Tibial artery (tissue), 4 donors: Measurements from ENCODE around the gene MS4A10.

Source experiments
- DNase-seq, 2 donors: peaks; one replicate each; pipeline ENCODE4 v3.0.0-alpha.2; 2019
- H3K27ac ChIP-seq, 2 donors: fragments of 200-600 bp; sonication (generic) in 1 of 2; 1 replicate in 1 of 2; 2 replicates in 1 of 2; pipeline ENCODE4 v1.5.1; 2018 to 2019; ENCODE audit warnings: mild to moderate bottlenecking in 1 of 2
- H3K27me3 ChIP-seq, 2 donors: fragments of 200-600 bp; sonication (generic) in 1 of 2; one replicate each; pipeline versions ENCODE4 v1.5.1 to v1.6.0; 2016 to 2019
- H3K36me3 ChIP-seq, 3 donors: fragments of 200-600 bp; sonication (generic) in 2 of 3; one replicate each; pipeline ENCODE4 v1.5.1; 2016 to 2019; ENCODE audit warnings: mild to moderate bottlenecking in 2 of 3
- H3K4me1 ChIP-seq, 4 donors: fragments of 200-600 bp; sonication (generic) in 2 of 4; 1 replicate in 3 of 4; 2 replicates in 1 of 4; pipeline ENCODE4 v1.5.1; 2016 to 2019
- H3K4me3 ChIP-seq, 2 donors: fragments of 200-600 bp; sonication (generic) in 1 of 2; 1 replicate in 1 of 2; 2 replicates in 1 of 2; pipeline ENCODE4 v1.5.1; 2018 to 2019; ENCODE audit warnings: mild to moderate bottlenecking in 2 of 2
- H3K9me3 ChIP-seq, 3 donors: fragments of 200-600 bp; sonication (generic) in 1 of 3; one replicate each; pipeline ENCODE4 v1.5.1; 2016 to 2019
- CTCF ChIP-seq, 2 experiments: fragments of 200-600 bp in 1 of 2; fragments of 450-650 bp in 1 of 2; IDR thresholded peaks; one replicate each; pipeline ENCODE4 v1.5.1; 2017 to 2019; ENCODE audit warnings: antibody characterized with exemption in 2 of 2, mild to moderate bottlenecking in 1 of 2, moderate library complexity in 1 of 2
- intact Hi-C: fragments of 100-400 bp; cut with DNase I; formaldehyde crosslinking; loops from one replicate; pipeline ENCODE4 v1.15.0; 2023; ENCODE audit warnings: low total_unique reads

The MS4A10 gene

GRCh38 chr11:60786811-60787567 is 1.9 kb downstream of the MS4A10 start:
- no peaks in the 10 kb centered on the region for H3K27me3 ChIP-seq
- no peaks in the 10 kb centered on the region for H3K36me3 ChIP-seq
- H3K4me3 ChIP-seq: no peak overlapping the region
- intact Hi-C loops: no loop called here
- TF ChIP-seq CTCF (IDR thresholded peaks at IDR 0.05): no peak
- H3K4me1 ChIP-seq: peaks cover 0 to 9% (median 3%) of the 10 kb centered on the region in 4 donors
- DNase-seq: peak in 1 of 2 donors; percentile 36
- no peaks in the 10 kb centered on the region for H3K9me3 ChIP-seq
- H3K27ac ChIP-seq: no peak overlapping the region

GRCh38 chr11:60788401-60789125 is 3.4 kb downstream of the MS4A10 start:
- no peak for DNase-seq
- H3K27me3 ChIP-seq: no peaks in the 10 kb centered on the region
- peaks cover 0 to 9% (median 3%) of the 10 kb centered on the region in 4 donors for H3K4me1 ChIP-seq
- TF ChIP-seq CTCF (IDR thresholded peaks at IDR 0.05): no peak
- H3K36me3 ChIP-seq: no peaks in the 10 kb centered on the region
- H3K9me3 ChIP-seq: no peaks in the 10 kb centered on the region
- H3K4me3 ChIP-seq: no peak overlapping the region
- no peak overlapping the region for H3K27ac ChIP-seq
- intact Hi-C loops: no loop called here

DNA sequence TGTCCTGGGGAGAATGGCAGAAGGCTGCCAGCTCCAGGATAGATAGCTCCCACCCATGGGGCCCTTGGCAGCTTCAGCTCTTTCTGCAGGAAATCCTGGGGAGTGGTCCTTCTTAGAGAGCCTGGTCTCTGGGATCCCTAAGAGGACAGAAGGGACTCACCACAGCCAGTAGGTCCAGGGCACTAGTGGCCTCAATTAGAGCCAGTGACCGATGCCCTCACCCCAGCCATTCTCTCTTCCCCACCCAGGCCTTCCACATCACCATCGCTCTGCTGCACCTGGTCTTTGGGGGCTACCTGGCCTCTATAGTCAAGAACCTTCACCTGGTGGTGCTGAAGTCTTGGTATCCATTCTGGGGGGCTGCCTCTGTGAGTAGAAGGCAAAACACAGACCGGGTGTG is 5.6 kb downstream of the MS4A10 start:
- H3K27ac ChIP-seq: no peak overlapping the region
- no peak overlapping the region for H3K4me3 ChIP-seq
- no peak for DNase-seq
- H3K36me3 ChIP-seq: no peaks in the 10 kb centered on the region
- no peaks in the 10 kb centered on the region for H3K27me3 ChIP-seq
- intact Hi-C loops: no loop called here
- no peak for TF ChIP-seq CTCF (IDR thresholded peaks at IDR 0.05)
- no peaks in the 10 kb centered on the region for H3K9me3 ChIP-seq
- H3K4me1 ChIP-seq: peaks cover 0 to 9% (median 3%) of the 10 kb centered on the region in 4 donors

DNA sequence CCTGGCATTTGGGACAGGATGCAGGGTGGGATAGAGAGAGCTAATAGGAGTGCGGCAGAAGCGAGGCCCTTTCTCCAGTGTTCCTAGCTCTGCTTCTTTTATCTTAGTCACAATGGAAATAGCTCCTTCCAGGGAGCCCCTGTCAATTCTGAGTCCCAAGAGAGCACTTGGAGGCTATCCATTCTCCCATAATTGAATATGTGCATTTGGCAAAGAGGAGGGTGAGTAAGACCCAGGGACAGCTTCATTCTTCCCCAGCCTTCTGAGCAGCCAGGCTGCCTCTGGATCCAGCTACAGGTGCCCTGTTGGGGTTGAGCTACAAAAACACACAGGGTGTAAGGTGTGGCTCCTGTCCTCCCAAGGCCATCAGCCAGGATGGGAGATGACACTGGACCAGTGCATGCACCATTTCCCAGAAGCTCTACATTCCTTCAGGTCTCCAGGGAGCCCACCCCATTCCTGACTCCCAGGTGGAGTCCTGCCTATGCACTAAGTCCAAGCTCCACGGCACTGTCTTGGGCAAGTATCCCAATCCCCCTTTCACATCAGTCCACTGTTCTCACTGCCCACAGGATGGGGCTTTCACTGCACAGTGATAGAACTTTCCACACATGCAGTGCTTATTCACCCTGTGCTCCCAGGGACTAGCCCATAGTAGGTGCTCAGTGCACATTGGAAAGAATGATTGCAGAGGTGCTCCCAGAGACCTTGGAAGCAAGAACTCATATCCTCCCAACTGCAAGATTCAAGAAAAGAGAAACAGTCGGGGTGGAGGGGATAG is 6.2 kb downstream of the MS4A10 start:
- no peak for TF ChIP-seq CTCF (IDR thresholded peaks at IDR 0.05)
- no peak for DNase-seq
- no peaks in the 10 kb centered on the region for H3K9me3 ChIP-seq
- H3K36me3 ChIP-seq: no peaks in the 10 kb centered on the region
- no peak overlapping the region for H3K27ac ChIP-seq
- peaks cover 0 to 9% (median 3%) of the 10 kb centered on the region in 4 donors for H3K4me1 ChIP-seq
- intact Hi-C loops: no loop called here
- no peaks in the 10 kb centered on the region for H3K27me3 ChIP-seq
- no peak overlapping the region for H3K4me3 ChIP-seq

DNA sequence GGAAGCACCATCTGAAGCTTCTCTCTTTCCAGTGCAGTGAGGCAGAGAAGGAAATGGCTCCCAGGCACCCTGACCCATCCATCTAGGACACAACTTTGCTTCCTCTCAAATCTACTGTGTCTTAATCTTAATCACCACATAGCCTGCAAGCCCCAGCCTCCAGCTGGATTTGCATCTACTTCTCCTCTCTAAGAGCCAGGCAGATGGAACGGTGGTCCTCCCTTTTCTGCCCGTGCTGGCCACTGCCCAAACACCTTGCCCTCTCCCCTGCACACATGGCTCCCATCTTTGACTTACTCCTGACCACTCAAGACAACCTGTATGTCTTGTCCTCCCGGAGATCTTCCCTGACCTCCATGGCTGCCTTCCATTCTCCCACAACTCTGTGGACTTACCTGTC is 7.4 kb downstream of the MS4A10 start:
- intact Hi-C loops: no loop called here
- DNase-seq: no peak
- H3K4me3 ChIP-seq: no peak overlapping the region
- H3K9me3 ChIP-seq: no peaks in the 10 kb centered on the region
- no peaks in the 10 kb centered on the region for H3K36me3 ChIP-seq
- H3K4me1 ChIP-seq: peaks cover 0 to under 1% (median under 1%) of the 10 kb centered on the region in 4 donors
- H3K27ac ChIP-seq: no peak overlapping the region
- no peak for TF ChIP-seq CTCF (IDR thresholded peaks at IDR 0.05)
- H3K27me3 ChIP-seq: no peaks in the 10 kb centered on the region
